ENCODE measurements around the gene ZSWIM8.
"Not testable (repeated sequence)": the region's sequence is repeated elsewhere in the genome, so short reads cannot be mapped to it uniquely, and the experiment has no call there.

The ZSWIM8 gene

DNA sequence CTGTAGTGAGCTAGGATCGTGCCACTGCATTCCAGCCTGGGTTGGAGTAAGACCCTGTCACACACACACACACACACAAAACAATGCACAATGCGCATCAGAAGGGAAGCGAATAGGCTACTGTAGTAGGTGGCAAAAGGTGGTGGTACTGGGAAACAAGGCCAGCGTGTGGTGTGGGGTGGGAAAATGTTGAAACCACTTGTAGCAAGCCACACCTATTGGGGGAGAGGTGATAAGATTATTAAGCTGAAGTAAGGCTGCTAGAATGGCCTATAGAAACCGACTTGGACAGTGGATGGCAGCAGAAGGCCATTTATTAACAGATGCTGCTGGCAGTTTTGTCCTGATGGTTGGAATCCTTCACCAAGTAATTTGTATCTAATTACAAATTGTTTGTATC, 10.8 kb upstream of the ZSWIM8 start:
- no peak for DNase-seq

DNA sequence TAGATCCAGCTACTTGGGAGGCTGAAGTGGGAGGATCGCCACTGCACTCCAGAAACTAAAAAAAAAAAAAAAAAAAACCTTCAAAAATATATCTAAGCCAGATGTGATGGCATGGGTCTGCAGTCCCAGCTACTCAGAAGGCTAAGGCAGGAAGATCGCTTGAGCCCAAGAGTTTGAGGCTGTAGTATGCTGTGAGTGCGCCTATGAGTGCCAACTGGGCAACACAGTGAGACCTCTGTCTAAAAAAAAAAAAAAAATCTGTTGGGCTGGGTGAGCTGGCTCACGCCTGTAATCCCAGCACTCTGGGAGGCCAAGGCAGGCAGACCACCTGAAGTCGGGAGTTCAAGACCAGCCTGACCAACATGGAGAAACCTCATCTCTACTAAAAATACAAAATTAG, 6.4 kb upstream of the ZSWIM8 start:
- DNase-seq, result no peak

DNA sequence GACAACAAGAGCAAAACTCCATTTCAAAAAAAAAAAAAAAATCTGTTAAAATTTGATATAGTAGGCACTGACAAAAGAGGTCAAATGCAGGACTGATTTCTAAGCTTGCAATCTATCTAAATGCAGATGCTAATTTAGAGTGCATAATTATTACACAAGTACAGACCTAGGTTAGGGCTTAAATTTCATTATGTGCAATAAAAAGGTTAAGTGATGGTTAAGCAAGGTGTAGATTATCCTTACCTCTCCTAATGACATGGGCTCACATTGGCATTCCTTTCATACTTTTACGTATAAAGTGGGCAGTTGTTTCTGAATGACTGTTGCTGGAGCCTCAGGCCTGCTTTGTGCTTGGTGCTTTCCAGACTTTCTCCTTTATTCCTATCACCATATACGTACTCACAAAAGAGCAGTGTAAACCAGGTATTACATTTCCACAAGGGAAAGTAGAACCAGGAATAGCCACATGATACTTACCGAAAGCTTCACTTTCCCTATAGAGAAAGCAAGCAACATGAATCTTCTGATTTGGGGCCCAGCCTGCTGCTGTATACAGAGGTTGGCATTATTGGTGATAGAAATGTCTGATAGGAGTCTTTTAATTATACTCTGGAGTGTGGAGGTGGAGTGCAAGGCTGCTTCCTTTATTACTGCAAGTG, 5.7 kb upstream of the ZSWIM8 start:
- DNase-seq, result no peak

DNA sequence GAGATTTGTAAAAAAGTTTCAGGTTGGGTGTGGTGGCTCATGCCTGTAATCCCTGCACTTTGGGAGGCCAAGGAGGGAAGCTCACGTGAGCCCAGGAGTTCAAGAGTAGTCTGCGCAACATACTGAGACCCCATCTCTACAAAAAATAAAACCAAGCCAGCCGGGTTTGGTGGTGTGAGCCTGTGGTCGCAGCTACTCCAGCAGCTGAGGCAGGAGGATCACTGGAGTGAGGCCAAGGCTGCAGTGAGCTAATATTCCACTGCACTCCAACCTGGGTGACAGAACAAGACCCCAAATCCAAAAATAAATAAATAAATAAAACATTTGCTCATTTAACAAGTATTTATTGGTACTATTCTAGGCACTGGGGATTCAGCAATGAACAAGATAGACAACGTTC, 5.1 kb upstream of the ZSWIM8 start:
- DNase-seq, result no peak

DNA sequence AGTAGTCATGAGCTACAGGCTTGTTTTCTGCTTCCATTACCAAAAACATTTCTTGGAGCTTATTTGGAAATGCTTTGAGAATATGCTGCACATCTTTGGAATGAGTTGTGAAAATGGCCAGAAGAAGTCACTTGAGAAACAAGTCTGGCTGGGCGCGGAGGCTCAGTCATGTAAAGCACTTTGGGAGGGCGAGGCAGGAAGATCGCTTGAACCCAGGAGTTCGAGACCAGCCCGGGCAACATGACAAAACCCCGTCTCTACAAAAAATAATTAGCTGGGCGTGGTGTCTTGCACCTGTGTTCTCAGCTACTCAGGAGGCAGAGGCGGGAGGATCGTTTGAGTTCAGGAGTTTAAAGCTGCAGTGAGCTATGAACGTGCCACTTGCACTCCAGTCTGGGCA, 4.4 kb upstream of the ZSWIM8 start:
- DNase-seq, result no peak

DNA sequence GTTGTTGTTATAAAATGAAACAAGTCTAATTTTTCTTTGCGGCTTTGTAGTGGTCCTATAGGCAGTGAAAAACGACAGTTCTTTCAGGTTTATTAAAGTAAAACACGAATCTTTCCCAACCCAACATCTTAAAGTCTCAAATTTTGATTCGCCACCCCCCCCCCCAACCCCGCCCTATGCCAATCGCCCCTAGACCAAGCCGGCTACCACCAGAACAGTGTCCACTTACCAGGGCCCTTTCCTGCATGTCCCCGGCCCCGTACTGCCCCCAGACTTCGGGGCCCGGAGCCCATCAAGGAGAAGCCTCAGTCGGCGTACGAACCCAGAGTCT, 3.9 kb upstream of the ZSWIM8 start:
- DNase-seq, result no peak

DNA sequence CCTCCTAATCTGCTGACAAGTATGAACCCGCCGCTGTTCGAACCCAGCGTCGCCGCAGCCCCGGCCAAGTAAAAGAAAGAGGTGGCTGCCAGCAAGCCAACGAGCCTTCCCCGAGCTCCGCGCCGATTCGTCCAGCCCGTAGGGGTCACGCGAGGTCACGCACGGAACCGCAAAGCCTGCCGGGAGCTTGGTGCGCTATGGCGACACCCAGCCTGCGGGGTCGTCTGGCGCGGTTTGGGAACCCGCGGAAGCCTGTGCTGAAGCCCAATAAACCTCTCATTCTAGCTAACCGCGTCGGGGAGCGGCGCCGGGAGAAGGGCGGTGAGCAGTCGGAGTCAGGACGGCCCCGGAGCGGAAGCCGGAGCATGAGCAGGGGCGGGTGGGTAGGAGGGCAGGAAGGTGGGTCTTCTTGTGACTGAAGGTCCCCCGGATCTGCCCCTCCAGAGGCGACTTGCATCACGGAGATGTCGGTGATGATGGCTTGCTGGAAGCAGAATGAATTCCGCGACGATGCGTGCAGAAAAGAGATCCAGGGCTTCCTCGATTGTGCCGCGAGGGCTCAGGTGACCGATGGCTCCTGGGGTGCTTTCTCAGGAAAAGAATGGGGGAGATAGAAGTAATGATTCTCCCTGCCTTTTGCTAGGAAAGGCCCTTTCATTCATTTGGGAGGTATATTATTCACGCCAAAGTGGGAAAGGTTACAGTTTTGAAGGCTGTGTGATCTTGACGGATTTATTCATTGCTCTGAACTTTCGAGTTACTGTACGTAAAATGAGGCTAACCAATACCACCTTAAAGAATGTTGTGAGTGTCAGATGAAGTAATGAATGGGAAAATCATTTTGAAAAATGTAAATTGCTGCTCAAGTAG, 3.3 kb upstream of the ZSWIM8 start, which contains the start of gene CHCHD1:
TSS of gene CHCHD1 (plus strand) at position 170 of the 870 bp plus-strand sequence. CDS start at position 198, 28 bp downstream.
- DNase-seq, result peak; percentile 88 to 90

DNA sequence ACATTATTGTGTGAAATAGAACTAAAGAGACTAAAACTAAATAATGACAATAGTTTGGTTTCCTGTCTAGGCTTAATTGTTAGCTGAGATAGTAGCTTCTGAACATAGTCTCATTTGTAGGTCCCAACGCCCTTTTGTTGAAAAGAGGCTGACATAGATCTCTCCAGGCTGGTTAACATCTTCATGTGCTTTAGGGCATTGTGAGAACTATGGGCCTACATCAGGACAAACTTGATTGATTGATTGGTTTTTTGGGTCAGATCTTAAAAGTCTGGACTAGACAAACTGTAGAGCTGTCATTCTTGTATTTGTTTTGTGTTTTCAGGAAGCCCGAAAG, 2.7 kb upstream of the ZSWIM8 start:
- no peak for DNase-seq

DNA sequence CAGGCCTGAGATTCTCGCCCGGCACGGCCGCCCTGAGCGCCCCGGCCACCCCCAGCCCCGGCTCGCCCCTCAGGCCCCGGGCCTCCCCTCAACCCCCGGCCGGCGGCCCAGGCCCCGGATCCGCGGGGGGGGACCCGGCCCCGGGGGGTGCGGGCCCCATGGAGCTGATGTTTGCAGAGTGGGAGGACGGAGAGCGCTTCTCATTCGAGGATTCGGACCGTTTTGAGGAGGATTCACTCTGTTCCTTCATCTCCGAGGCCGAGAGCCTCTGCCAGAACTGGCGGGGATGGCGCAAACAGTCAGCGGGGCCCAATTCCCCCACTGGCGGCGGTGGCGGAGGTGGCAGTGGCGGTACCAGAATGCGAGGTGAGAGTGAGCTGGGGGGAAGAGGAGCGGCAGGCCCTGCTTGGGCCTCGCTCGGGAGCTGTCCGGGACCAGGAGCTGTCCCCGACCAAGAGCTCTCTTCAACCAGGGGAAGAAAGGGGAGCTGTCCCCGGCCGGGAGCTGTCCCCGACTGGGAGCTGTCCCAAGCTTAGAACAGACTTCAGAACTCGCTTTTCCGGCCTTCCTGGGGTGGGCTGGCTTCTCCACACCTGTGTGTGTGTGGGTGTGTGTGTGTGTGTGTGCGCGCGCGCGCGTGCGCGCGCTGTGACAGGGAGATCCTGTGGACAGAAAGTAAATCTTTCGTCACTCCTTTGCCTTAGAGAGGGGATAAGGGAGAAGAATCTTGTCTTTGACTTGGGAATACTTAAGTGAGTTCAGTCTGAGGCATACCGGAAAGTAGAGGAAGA, 510 bp downstream of the ZSWIM8 start:
- peak; percentile 31 to 43 for DNase-seq

DNA sequence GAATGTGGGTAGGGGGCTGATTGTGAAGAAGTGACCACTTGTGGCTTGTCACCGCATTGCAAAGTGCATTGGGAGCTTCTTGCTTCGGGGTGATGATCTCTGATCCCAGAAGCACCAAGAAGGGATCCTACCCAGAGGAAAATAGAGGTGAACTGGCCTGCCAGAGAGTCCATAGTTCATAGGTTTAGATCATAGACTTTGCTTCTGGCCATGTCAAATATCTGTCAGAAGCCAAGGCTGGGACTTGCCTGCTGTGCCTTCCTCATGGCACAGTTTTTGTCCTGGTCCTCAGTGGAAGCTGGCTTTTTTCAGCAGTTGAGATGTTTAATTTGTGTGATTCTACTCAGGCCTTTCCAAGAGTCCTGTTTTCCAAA, 1.1 kb downstream of the ZSWIM8 start:
- DNase-seq, result no peak

DNA sequence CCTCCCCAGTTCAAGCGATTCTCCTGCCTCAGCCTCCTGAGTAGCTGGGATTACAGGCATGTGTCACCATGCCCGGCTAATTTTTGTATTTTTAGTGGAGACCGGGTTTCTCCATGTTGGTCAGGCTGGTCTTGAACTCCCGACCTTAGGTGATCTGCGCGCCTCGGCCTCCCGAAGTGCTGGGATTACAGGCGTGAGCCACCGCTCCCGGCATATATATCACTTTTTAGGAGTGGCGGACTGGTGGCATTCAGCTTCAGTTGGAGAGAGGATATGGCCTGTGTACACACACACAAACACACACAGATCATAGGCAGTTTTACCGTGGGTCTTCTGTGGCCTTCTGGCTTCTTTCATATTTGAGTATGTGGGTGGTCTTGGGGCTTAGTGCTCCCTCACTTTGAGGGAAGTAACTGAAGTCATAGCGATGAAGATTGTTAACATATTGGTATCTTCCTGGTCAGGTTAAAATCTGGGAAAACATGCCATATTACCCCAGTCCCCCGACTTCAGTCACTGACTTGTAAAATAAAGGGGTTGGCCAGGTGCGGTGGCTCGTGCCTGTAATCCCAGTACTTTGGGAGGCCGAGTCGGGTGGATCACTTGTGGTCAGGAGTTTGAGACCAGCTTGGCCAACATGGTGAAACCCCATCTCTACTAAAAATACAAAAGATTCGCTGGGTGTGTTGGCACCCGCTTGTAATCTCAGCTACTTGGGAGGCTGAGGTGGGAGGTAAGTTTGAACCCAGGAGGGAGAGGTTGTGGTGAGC, 1.8 kb downstream of the ZSWIM8 start:
- not testable (repeated sequence) for DNase-seq

DNA sequence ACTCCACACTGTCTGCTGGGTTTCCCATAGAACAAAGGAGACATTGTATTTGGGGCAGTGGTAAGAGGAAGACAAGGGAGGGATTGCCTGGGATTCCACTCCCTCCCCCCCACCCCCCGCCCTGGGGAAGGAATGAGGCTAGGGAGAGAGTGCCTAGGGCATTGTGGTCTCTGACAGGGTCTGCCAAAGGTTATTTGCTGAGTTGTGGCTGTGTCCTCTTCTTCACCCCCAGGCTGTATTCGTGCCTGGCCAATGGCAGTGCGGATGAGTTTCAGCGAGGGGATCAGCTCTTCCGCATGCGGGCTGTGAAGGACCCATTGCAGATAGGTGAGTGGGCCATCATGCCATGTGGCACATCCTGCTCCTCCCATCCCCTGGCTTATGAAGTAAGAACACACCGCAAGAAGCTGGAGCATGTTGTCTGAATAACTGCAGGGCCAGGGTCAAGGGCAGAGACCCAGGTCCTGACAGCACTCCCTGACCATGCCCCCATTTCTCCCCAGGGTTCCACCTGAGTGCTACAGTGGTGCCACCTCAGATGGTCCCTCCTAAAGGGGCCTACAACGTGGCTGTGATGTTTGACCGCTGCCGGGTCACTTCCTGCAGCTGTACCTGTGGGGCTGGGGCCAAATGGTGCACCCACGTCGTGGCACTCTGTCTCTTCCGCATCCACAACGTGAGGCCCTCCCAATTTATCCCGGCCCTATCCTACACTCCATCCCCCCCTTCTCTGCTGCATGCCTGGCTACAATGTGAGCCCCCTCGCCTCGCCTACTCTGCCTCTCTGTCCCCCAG, 3.7 kb downstream of the ZSWIM8 start:
- no peak for DNase-seq

DNA sequence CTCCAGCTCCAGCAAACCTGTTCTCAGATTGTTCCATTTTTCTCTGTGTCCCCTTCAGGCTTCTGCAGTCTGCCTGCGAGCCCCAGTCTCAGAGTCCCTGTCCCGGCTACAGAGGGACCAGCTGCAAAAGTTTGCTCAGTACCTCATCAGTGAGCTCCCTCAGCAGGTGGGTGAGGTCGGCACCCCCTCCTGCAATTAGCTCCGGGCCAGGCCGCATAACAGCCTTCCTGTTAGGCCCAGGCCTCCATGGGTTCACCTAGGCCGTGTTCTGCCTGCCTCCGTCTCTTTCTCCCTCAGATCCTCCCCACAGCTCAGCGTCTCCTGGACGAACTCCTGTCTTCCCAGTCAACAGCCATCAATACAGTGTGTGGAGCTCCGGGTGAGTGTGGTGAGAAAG, 4.3 kb downstream of the ZSWIM8 start:
- no peak for DNase-seq

DNA sequence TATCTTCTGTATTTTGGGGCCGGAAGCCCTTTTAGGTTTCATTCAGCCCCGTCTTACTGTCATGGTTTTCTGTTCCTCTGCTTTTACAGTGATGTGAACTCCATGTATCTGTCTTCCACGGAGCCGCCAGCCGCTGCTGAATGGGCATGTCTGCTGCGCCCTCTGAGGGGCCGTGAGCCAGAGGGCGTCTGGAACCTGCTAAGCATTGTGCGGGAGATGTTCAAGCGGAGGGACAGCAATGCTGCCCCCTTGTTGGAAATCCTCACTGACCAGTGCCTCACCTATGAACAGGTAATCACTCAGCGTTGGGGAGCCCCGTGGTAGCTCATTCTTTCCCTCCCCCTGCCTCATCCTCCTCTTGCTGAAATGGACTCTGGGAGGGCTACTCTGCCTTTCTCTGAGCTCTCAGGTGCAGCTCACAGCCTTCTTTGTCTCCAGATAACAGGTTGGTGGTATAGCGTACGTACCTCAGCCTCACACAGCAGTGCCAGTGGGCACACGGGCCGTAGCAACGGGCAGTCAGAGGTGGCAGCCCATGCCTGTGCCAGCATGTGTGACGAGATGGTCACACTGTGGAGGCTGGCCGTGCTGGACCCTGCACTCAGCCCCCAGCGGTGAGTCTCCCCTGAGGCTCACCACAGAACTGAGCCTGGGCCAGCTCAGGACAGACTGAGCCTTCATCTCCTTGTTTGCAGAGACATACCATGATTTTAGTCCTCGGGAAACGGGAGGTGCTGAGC, 5.7 kb downstream of the ZSWIM8 start:
- no peak for DNase-seq

DNA sequence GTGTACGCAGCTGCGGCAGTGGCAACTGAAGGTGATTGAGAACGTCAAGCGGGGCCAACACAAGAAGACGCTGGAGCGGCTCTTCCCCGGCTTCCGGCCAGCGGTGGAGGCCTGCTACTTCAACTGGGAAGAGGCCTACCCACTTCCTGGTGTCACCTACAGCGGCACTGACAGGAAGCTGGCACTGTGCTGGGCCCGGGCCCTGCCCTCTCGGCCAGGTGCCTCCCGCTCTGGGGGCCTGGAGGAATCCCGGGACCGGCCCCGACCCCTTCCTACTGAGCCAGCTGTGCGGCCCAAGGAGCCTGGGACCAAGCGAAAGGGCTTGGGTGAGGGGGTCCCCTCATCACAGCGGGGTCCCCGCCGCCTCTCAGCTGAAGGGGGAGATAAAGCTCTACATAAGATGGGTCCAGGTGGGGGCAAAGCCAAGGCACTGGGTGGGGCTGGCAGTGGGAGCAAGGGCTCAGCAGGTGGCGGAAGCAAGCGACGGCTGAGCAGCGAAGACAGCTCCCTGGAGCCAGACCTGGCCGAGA, 6.5 kb downstream of the ZSWIM8 start:
- no peak for DNase-seq

DNA sequence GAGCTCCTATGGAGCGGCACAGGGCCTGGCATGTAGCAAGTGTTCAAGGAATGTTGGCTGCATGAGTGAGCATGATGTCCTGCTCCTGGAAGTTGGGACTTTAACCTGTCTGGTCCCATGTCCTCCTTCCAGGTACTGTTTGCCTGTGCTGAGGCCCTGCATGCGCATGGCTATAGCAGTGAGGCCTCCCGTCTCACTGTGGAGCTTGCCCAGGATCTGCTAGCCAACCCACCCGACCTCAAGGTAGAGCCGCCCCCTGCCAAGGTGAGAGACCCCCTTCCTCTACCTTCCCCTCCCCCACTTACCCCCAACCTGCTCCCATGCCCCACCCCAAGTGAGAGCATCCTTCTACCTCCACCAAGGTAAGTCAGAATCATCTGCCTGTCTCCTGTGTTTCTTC, 8.1 kb downstream of the ZSWIM8 start:
- DNase-seq, result no peak

DNA sequence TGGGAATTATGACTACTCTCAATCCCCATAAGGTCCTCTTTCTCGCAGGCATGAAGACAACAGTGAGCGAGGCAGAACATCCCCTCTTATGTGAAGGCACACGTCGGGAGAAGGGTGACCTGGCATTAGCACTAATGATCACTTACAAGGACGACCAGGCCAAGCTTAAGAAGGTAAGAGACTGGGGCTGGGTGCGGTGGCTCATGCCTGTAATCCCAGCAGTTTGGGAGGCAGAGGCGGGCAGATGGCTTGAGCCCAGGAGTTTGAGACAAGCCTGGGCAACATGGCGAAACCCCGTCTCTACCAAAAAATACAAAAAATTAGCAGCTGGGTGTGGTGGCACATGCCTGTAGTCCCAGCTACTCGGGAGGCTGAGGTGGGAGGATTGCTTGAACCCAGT, 10.1 kb downstream of the ZSWIM8 start:
- DNase-seq, result not testable (repeated sequence)

DNA sequence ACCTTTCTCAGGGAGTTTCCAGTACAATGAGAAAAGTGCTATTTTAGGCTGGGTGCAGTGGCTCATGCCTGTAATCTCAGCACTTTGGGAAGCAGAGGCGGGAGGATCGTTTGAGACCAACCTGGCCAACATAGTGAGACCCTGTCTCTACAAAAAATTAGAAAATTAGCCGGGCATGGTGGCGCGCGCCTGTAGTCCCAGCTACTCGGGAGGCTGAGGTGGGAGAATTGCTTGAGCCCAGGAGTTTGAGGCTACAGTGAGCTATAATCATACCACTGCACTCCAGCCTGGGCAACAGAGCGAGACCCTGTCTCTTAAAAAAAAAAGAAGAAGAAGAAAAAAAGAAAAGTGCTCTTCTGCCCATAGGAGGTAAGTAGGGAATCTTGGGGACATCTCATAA, 10.6 kb downstream of the ZSWIM8 start:
- DNase-seq, result not testable (repeated sequence)

DNA sequence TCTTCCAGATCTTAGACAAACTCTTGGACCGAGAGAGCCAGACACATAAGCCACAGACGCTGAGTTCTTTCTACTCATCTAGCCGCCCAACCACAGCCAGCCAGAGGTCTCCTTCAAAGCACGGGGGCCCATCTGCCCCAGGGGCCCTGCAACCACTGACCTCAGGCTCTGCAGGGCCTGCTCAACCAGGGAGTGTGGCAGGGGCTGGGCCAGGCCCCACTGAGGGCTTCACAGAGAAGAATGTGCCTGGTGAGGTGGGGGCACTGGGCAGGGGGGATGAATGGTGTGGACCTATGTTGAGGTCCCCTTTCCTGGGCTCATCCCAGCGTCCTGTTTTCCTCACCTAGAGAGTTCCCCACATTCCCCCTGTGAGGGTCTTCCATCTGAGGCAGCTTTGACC, 11.4 kb downstream of the ZSWIM8 start:
- DNase-seq, result no peak

DNA sequence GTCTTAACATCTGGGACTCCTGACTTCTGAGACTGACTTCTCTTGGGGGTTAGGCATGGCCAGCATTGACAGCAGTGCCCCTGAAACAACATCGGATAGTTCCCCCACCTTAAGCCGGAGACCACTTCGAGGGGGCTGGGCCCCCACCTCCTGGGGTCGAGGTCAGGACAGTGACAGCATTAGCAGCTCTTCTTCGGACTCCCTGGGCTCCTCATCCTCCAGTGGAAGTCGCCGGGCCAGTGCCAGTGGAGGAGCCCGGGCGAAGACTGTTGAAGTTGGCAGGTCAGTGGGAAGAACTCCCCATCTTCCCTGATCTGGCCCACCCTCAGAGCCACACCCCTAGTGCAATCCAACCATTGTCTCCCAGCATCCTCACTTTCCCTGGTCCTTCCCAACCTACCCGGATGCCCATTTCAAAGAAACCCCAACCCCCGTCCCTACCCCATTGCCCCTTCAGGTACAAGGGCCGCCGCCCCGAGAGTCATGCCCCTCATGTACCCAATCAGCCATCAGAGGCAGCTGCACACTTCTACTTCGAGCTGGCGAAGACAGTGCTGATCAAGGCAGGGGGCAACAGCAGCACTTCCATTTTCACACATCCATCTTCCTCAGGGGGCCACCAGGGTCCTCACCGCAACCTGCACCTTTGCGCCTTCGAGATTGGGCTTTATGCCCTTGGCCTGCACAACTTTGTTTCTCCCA, 12.1 kb downstream of the ZSWIM8 start:
- no peak for DNase-seq

DNA sequence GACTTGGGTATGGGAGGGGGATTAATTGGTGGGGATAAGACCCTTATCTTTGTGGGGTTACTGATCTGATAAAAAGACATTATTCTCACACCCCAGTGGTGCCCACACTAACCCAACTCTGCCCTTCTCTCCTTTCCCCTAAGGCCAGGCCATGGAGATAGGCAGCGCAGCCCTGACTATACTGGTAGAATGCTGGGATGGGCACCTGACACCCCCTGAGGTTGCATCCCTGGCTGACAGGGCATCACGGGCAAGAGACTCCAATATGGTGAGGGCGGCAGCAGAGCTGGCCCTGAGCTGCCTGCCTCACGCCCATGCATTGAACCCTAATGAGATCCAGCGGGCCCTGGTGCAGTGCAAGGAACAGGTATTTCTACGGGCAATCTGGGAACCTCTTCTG, 12.7 kb downstream of the ZSWIM8 start:
- DNase-seq, result no peak
